BLaER1 (cell line): ENCODE results near the gene KIF14.
"Not testable (repeated sequence)": the region's sequence is repeated elsewhere in the genome, so short reads cannot be mapped to it uniquely, and the experiment has no call there.

ENCODE experiments used
- H3K27ac ChIP-seq: shearing (Covaris generic); formaldehyde crosslinking; 2 replicates; pipeline ENCODE4 v1.8.1; 2022
- H3K27me3 ChIP-seq: shearing (Covaris generic); formaldehyde crosslinking; 2 replicates; pipeline ENCODE4 v1.8.1; 2022
- H3K36me3 ChIP-seq: shearing (Covaris generic); formaldehyde crosslinking; 2 replicates; pipeline ENCODE4 v1.8.1; 2022
- H3K4me1 ChIP-seq: shearing (Covaris generic); formaldehyde crosslinking; 2 replicates; pipeline ENCODE4 v1.8.1; 2022
- H3K4me2 ChIP-seq: shearing (Covaris generic); formaldehyde crosslinking; 2 replicates; pipeline ENCODE4 v1.8.1; 2022
- H3K4me3 ChIP-seq: shearing (Covaris generic); formaldehyde crosslinking; 2 replicates; pipeline ENCODE4 v1.8.1; 2022
- H3K9ac ChIP-seq: shearing (Covaris generic); formaldehyde crosslinking; 2 replicates; pipeline ENCODE4 v1.8.1; 2022
- H3K9me3 ChIP-seq: shearing (Covaris generic); formaldehyde crosslinking; 2 replicates; pipeline ENCODE4 v1.8.1; 2022
- H4K20me1 ChIP-seq: shearing (Covaris generic); formaldehyde crosslinking; 2 replicates; pipeline ENCODE4 v1.8.1; 2022
- Cebpa-rat ChIP-seq: shearing (Covaris generic); IDR thresholded peaks from 2 replicates; pipeline ENCODE4 v1.8.1; 2022

The KIF14 gene

DNA sequence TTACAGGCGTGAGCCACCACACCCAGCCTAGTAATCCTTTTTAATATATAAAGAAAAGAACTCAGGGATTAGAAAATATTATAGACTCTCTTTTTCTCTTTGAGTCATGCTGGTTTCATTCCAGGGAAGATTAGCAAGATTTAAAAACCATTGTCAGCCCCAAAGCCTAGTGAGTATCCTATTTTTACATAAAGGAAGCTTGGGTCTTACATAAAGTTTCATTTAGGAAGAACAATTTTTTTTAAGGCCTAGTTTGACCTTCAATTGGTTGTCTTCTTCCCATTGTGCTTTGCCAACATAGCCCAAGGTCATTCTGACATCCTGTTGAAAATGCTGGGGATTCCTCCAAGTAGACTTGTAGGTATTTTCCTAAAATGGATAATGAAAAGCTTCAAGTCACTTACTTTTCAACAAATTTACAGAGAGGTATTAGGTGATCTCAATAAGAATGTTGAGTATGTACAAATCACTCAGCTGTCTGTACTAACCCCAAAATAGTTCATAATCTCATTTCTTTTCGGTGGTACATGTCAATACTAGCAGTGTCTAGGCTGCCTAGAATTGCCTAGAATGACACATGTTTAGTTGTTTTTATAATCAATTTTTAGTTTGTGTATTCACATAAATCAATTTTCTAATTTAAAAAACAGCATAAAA, 4.3 kb upstream of the KIF14 start:
- Histone ChIP-seq H4K20me1 (no peaks in the 10 kb centered on the region), H3K27me3 (no peaks in the 10 kb centered on the region), H3K36me3 (no peaks in the 10 kb centered on the region), H3K4me3 (no peak overlapping the region), H3K9me3 (no peaks in the 10 kb centered on the region), H3K4me1 (peaks cover 21% of the 10 kb centered on the region), H3K4me2 (peak overlapping the region; percentile 26; the same call in 1 of the 2 replicates), H3K9ac (no peak overlapping the region), H3K27ac (no peak overlapping the region)
- no peak for TF ChIP-seq Cebpa-rat

DNA sequence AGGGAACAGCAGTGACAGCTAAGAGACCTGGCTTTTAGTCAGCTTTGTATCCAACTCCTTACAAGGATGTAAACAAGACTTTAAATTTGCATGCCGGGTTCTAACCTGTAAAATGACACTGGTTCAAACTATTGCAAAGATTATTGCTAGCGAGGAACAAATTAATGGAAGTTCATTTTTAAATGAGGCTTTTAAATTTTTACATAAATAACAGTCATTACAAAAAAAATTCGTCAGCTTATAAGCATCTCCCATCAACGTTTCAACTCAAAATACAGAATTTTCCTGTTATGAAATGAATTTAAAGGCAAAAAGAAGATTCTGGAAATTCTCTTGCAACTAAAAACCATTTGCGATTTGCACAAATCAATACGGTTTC, 668 bp downstream of the KIF14 start:
- peak overlapping the region; percentile 78; the same call in 1 of the 2 replicates for H3K27ac ChIP-seq
- no peak for TF ChIP-seq Cebpa-rat
- H4K20me1 ChIP-seq, result no peaks in the 10 kb centered on the region

DNA sequence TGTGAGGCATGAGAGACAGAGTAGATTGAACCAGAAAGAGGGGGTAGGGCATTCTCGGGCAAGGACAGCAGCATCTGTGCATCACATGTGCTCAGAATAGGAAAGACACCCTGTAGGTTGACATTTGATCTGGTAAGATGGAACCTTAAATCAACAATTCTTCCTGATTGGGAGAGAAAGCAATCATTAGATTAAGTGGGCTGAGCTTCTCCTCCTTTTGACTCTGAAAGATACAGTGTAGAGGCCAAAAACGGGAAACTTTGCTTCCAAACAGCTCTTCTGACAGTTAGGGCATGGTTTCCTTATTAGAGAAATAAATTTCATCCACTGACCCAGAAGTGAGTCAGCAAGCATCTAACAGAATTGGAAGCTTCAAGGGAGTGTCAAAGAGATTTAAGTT, 9.7 kb downstream of the KIF14 start:
- no peak overlapping the region for H3K4me2 ChIP-seq
- no peaks in the 10 kb centered on the region for H4K20me1 ChIP-seq
- H3K4me3 ChIP-seq, result no peak overlapping the region
- H3K27me3 ChIP-seq, result no peaks in the 10 kb centered on the region
- no peaks in the 10 kb centered on the region for H3K4me1 ChIP-seq
- H3K9ac ChIP-seq, result no peak overlapping the region
- no peak for TF ChIP-seq Cebpa-rat
- peaks cover 87% of the 10 kb centered on the region for H3K36me3 ChIP-seq
- H3K9me3 ChIP-seq, result no peaks in the 10 kb centered on the region
- H3K27ac ChIP-seq, result no peak overlapping the region

More for the DNA sequence above, 668 bp downstream of the KIF14 start:
- H3K36me3 ChIP-seq, result peaks cover 30% of the 10 kb centered on the region
- H3K4me2 ChIP-seq, result peak overlapping the region; percentile 84
- peak overlapping the region; percentile 75 for H3K4me3 ChIP-seq
- H3K9ac ChIP-seq, result peak overlapping the region; percentile 81
- no peaks in the 10 kb centered on the region for H3K9me3 ChIP-seq
- H3K4me1 ChIP-seq, result peaks cover 26% of the 10 kb centered on the region
- H3K27me3 ChIP-seq, result no peaks in the 10 kb centered on the region

DNA sequence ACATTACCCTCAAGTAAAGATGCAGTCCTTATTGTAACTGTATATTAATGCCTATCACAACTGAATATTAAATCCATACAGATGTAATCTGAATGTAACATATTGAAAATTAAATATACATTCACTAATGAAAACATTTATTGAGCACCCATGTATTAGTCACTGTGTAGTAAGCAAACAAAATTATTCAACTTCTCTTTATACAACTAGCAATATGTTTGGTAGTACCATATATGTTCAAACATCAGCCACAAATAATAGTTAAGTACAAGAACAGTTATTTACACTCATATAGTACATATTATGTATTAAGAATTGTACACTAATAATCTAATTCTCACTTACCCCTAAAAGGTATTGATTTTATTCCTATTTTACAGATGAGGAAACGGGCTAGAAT, 17.9 kb downstream of the KIF14 start:
- H3K4me3 ChIP-seq, result no peak overlapping the region
- H3K27ac ChIP-seq, result no peak overlapping the region
- H3K4me1 ChIP-seq, result no peaks in the 10 kb centered on the region
- H4K20me1 ChIP-seq, result no peaks in the 10 kb centered on the region
- peaks cover 75% of the 10 kb centered on the region for H3K36me3 ChIP-seq
- H3K27me3 ChIP-seq, result no peaks in the 10 kb centered on the region
- no peaks in the 10 kb centered on the region for H3K9me3 ChIP-seq
- H3K9ac ChIP-seq, result no peak overlapping the region
- TF ChIP-seq Cebpa-rat, result no peak
- no peak overlapping the region for H3K4me2 ChIP-seq

DNA sequence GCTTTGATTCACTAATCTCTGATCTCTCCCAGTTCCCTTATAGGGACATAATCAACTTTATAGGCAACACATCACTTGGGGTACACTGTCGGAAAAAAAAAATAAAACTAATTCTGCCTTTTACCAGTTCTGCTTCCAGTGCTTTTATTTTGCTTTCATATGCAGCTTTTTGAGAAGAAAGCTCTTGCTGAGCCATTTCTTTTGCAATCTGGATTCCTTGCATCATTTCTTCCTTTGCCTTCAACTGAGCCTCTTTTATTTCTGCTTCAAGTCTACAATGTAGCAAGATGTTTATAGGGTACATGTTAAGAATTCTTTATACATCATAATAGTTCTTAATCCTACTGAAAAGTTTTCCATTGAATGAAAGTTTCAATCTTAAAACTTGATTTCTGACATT, 30.6 kb downstream of the KIF14 start:
- no peak overlapping the region for H3K4me3 ChIP-seq
- no peak overlapping the region for H3K4me2 ChIP-seq
- no peaks in the 10 kb centered on the region for H4K20me1 ChIP-seq
- peaks cover 78% of the 10 kb centered on the region for H3K36me3 ChIP-seq
- no peak for TF ChIP-seq Cebpa-rat
- no peaks in the 10 kb centered on the region for H3K9me3 ChIP-seq
- H3K4me1 ChIP-seq, result peaks cover 17% of the 10 kb centered on the region
- no peaks in the 10 kb centered on the region for H3K27me3 ChIP-seq
- no peak overlapping the region for H3K9ac ChIP-seq
- no peak overlapping the region for H3K27ac ChIP-seq

DNA sequence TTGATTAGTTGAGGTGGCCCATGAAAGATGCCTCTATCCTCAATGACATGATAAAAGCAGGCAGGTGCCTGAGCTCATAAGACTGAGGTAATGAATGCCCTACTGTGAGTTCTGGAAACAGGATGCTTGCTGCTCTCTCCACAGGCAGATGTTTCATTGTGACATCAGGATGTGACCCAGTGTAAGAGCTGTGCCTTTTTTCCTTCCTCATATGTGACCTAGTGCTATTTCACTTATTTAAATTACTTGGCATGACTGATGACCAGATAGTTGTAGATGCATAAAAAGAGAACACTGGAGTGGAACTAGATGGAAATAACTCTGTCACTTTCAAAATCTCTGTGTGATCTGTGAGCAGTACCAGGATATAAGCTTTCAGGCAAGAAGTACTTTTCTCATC, 31.9 kb downstream of the KIF14 start:
- H3K9ac ChIP-seq, result no peak overlapping the region
- no peak overlapping the region for H3K4me3 ChIP-seq
- 0 out of 2 replicates have a peak overlapping the region, but pooled peaks have one; percentile 3 for H3K4me2 ChIP-seq
- no peaks in the 10 kb centered on the region for H4K20me1 ChIP-seq
- H3K9me3 ChIP-seq, result no peaks in the 10 kb centered on the region
- H3K27ac ChIP-seq, result no peak overlapping the region
- peaks cover 17% of the 10 kb centered on the region for H3K4me1 ChIP-seq
- TF ChIP-seq Cebpa-rat, result no peak
- H3K27me3 ChIP-seq, result no peaks in the 10 kb centered on the region
- peaks cover 82% of the 10 kb centered on the region for H3K36me3 ChIP-seq

DNA sequence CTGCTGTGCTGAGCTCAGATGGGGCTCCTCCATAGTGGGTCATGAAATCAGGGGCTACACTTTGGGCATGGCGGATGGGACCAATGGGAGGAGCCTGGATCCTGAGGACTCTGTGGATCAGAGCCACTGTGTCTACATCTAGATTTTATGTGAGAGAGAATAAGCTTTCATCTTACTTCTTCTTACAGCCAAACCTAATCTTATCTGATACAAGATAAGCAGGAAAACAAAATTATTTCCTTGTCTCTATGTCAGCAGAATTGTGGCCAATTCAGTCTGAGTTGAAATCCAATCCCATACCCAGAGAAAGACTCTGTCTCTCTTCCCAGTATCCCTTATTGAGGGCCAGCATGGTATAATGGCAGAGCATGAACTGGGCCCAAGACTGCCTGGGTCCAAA, 56.2 kb downstream of the KIF14 start:
- no peak overlapping the region for H3K27ac ChIP-seq
- H3K4me2 ChIP-seq, result no peak overlapping the region
- no peaks in the 10 kb centered on the region for H3K4me1 ChIP-seq
- peaks cover 76% of the 10 kb centered on the region for H3K36me3 ChIP-seq
- H3K27me3 ChIP-seq, result no peaks in the 10 kb centered on the region
- no peaks in the 10 kb centered on the region for H3K9me3 ChIP-seq
- H3K9ac ChIP-seq, result no peak overlapping the region
- no peaks in the 10 kb centered on the region for H4K20me1 ChIP-seq
- TF ChIP-seq Cebpa-rat, result no peak
- no peak overlapping the region for H3K4me3 ChIP-seq

DNA sequence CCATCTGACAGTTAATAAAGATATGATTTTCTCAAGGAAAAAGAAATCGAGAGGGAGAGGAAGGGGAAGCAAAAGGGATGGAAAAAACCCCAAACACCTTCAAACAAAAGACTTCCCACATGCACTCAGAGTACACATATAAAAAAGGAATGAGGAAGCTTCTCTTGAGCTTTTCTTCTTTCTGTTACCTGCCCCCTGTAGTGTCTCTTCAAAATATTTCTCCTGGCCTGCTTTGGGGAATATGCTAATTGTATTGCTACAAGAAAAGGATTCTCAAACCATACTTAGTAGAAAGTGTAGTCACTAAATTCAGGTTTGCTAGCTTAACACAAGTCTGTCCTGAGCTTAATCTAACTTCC, 58.7 kb downstream of the KIF14 start:
- H3K4me3 ChIP-seq, result no peak overlapping the region
- H4K20me1 ChIP-seq, result no peaks in the 10 kb centered on the region
- no peaks in the 10 kb centered on the region for H3K9me3 ChIP-seq
- H3K27ac ChIP-seq, result no peak overlapping the region
- no peaks in the 10 kb centered on the region for H3K27me3 ChIP-seq
- no peaks in the 10 kb centered on the region for H3K4me1 ChIP-seq
- TF ChIP-seq Cebpa-rat, result no peak
- H3K4me2 ChIP-seq, result no peak overlapping the region
- H3K36me3 ChIP-seq, result peaks cover 74% of the 10 kb centered on the region
- no peak overlapping the region for H3K9ac ChIP-seq

DNA sequence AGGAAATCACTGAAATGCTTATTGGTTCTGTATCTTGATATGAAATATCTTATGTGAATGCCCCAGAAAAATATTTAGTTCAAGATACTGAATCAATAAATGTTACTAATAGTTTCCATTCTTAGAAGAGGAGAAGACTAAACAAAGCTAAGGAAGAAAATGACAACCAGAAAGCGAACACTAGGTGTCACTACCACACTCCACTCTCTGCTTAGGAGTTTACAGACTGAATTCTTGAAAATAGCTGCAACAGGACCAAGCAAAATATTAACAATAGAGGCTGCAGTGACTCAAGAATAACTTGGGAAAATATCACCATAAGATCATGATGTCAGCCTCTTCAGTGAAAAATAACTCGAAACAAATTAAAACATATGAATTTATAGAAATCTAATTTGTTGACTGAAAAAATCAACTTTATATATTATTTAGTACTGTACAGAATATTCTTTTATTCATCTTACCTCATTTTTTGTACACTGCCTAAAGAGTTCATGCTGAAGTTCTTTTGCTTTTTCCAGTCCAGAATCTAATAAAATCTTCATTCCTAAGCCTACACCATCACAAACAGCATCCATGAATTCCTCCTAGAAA, 61.6 kb downstream of the KIF14 start:
- H3K9ac ChIP-seq, result no peak overlapping the region
- no peaks in the 10 kb centered on the region for H4K20me1 ChIP-seq
- no peaks in the 10 kb centered on the region for H3K27me3 ChIP-seq
- no peaks in the 10 kb centered on the region for H3K9me3 ChIP-seq
- peaks cover 57% of the 10 kb centered on the region for H3K36me3 ChIP-seq
- no peaks in the 10 kb centered on the region for H3K4me1 ChIP-seq
- H3K4me3 ChIP-seq, result no peak overlapping the region
- H3K4me2 ChIP-seq, result no peak overlapping the region
- H3K27ac ChIP-seq, result no peak overlapping the region
- no peak for TF ChIP-seq Cebpa-rat

DNA sequence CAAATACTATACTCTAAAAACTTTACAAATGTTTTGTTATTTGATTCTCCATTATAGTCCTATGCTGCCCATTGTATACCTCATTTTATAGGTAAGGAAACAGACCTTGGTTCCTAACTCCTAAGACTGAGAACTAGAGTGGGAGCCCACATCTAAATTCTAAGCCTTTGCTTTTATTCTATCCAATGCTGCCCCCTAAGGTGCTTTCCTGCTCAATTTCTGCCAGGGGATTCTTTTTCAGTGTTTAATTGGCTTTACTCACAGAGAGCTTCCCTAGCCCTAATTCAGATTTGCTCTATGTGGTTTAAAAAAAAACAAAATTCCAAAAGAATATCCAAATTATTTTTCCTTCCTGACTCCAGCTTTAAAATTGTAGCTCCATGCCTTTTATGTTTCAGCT, 64.5 kb downstream of the KIF14 start:
- Histone ChIP-seq H3K9ac (no peak overlapping the region), H3K4me1 (no peaks in the 10 kb centered on the region), H3K4me3 (no peak overlapping the region), H3K9me3 (no peaks in the 10 kb centered on the region), H3K27ac (no peak overlapping the region), H4K20me1 (no peaks in the 10 kb centered on the region), H3K36me3 (peaks cover 52% of the 10 kb centered on the region), H3K27me3 (no peaks in the 10 kb centered on the region), H3K4me2 (no peak overlapping the region)
- TF ChIP-seq Cebpa-rat, result no peak

DNA sequence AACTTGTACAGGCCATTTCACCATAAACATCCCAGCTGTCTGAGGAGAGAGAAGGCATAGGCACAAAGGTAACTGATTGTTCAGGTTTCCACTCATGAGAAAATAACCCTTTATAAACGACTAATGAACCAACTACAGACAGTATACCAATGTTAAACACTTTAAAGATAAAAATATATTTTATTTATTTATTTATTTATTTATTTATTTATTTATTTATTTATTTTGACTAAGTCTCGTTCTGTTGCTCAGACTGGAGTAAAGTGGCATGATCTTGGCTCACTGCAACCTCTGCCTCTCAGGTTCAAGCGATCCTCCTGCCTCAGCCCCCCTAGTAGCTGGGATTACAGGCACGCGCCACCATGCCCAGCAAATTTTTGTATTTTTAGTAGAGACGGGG, 67.8 kb downstream of the KIF14 start:
- H3K27me3 ChIP-seq, H3K9ac ChIP-seq, H3K9me3 ChIP-seq, H3K4me2 ChIP-seq, H3K27ac ChIP-seq, H3K4me1 ChIP-seq, H3K4me3 ChIP-seq, H4K20me1 ChIP-seq: not testable (repeated sequence)
- H3K36me3 ChIP-seq, result peaks cover 32% of the 10 kb centered on the region
